Choroid plexus epithelial cell (primary cell): Measurements from ENCODE around the gene FAM163B.

Experiments
- DNase-seq: peaks from one replicate; pipeline ENCODE4 v3.0.0-alpha.2; 2010; ENCODE audit warnings: low read depth
- H3K4me3 ChIP-seq: 2 replicates; pipeline ENCODE4 v1.5.1; 2011; ENCODE audit warnings: low read depth, mild to moderate bottlenecking, control low read depth, low read length, moderate library complexity
- CTCF ChIP-seq: conservative IDR thresholded peaks from 2 replicates; pipeline ENCODE4 v1.5.1; 2011; ENCODE audit warnings: low read depth, mild to moderate bottlenecking, control low read depth, inconsistent platforms, low read length, moderate library complexity

The FAM163B gene

GRCh38 chr9:133635098-133635497, 25.9 kb upstream of the FAM163B start:
- no peak for TF ChIP-seq CTCF
- no peak overlapping the region for H3K4me3 ChIP-seq
- DNase-seq = no peak

- no peak overlapping the region for H3K4me3 ChIP-seq
- TF ChIP-seq CTCF = no peak
- no peak for DNase-seq
These were observed 25.0 kb upstream of the FAM163B start for GRCh38 chr9:133634081-133634691.

GRCh38 chr9:133633681-133634080, 24.5 kb upstream of the FAM163B start:
- no peak for DNase-seq
- no peak for TF ChIP-seq CTCF
- H3K4me3 ChIP-seq = no peak overlapping the region

GRCh38 chr9:133632806-133633680, 23.9 kb upstream of the FAM163B start:
- TF ChIP-seq CTCF = no peak
- DNase-seq = no peak
- H3K4me3 ChIP-seq = no peak overlapping the region

GRCh38 chr9:133631111-133631510, 21.9 kb upstream of the FAM163B start:
- no peak overlapping the region for H3K4me3 ChIP-seq
- DNase-seq = no peak
- TF ChIP-seq CTCF = no peak

GRCh38 chr9:133629221-133630110, 20.3 kb upstream of the FAM163B start:
- no peak overlapping the region for H3K4me3 ChIP-seq
- no peak for TF ChIP-seq CTCF
- DNase-seq = no peak
